GM12892 (cell line): ENCODE data around the gene ZBTB20.

Experiments
- POLR2A ChIP-seq: IDR thresholded peaks from 2 replicates; pipeline ENCODE4 v1.6.1; 2011; ENCODE audit warnings: low read depth, low read length, control low read depth
- POLR2AphosphoS5 ChIP-seq: IDR thresholded peaks from 2 replicates; pipeline ENCODE4 v1.6.1; 2011; ENCODE audit warnings: low read depth, low read length, control low read depth
- TAF1 ChIP-seq: IDR thresholded peaks from 2 replicates; pipeline ENCODE4 v1.6.1; 2011; ENCODE audit warnings: low read depth, mild to moderate bottlenecking, control low read depth, low read length, borderline replicate concordance

DNA sequence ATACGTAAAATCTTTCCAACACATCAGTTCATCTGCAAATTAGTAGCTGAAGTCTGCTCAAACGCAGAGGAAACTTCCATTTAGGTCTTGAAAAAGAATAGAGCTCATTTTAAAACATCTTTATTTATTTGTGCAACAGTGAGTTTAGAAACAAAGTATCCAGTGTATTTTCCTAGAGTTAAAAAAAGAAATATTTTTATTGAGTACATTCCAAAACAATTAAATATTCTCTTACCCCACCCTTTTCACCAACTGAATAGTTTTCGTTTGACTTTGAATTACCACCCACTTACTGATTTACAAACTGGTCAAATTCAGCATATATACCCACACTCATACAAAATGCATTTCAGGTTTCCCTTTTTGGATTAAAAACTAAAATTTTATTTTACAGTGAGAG, 104.7 kb downstream of the ZBTB20 start:
- TF ChIP-seq POLR2A (no peak), TAF1 (no peak), POLR2AphosphoS5 (no peak)
